ENCODE results near the gene UCP1.

The UCP1 gene, protein sequence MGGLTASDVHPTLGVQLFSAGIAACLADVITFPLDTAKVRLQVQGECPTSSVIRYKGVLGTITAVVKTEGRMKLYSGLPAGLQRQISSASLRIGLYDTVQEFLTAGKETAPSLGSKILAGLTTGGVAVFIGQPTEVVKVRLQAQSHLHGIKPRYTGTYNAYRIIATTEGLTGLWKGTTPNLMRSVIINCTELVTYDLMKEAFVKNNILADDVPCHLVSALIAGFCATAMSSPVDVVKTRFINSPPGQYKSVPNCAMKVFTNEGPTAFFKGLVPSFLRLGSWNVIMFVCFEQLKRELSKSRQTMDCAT

DNA sequence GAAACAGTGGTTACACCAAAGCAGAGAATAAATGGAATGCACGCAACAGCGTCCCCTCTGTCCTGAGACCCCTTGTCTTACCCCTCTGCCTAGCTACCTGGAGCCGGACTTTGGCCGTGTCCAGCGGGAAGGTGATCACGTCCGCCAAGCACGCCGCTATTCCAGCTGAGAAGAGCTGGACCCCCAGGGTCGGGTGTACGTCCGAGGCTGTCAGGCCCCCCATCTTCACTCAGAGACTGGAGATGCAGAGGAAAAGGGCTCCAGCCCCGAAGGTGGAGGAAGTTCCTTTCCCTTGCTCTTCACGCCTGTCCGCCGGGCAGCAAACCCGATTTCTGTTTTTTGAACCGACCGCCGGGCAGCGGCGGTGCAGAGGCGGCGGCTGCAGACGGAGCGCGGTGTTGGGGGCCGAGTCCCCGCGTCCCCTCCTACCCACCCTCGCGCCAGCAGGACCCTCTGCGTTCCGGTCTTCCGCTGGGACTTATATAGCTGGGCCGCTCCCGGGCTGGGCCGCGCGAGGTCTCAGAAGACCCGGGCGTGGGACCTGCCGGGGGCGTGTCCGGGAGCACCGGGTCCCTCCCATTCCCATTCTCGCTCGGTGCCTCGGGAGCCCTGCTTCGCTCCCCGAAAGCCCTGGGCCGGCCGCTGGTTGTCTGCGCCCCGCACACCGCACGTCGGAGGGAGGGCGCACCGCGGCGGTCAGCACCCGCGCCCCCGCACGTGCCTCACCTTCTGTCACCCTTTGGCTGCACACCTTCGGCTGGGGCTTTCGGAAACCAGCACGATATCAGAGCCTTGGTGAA lies at the start of gene UCP1:
Gene UCP1, minus strand, starts transcription at position 455 of the 800 bp plus-strand sequence. Its CDS starts 232 bp downstream, at position 223.
- POLR2A ChIA-PET: no interaction called here
- no peak for DNase-seq (ENCODE audit: extremely low spot score)
- CTCF ChIA-PET: interaction anchor here (1.0 to 1.4 kb wide), 2 partner anchors 16 to 208 kb away, joined by 3 to 4 read pairs; no protein-coding TSS in a partner anchor
- TF ChIP-seq, protein P1, sequence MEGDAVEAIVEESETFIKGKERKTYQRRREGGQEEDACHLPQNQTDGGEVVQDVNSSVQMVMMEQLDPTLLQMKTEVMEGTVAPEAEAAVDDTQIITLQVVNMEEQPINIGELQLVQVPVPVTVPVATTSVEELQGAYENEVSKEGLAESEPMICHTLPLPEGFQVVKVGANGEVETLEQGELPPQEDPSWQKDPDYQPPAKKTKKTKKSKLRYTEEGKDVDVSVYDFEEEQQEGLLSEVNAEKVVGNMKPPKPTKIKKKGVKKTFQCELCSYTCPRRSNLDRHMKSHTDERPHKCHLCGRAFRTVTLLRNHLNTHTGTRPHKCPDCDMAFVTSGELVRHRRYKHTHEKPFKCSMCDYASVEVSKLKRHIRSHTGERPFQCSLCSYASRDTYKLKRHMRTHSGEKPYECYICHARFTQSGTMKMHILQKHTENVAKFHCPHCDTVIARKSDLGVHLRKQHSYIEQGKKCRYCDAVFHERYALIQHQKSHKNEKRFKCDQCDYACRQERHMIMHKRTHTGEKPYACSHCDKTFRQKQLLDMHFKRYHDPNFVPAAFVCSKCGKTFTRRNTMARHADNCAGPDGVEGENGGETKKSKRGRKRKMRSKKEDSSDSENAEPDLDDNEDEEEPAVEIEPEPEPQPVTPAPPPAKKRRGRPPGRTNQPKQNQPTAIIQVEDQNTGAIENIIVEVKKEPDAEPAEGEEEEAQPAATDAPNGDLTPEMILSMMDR (IDR thresholded peaks at IDR 0.05; ENCODE audit: control extremely low read depth, extremely low read depth, low read depth, missing control alignments): no peak

- TF ChIP-seq, protein P1 (IDR thresholded peaks at IDR 0.05; ENCODE audit: control extremely low read depth, extremely low read depth, low read depth, missing control alignments): no peak
- CTCF ChIA-PET: interaction anchor here (2.3 kb wide), 1 partner anchor 10 kb away, joined by 6 read pairs; no protein-coding TSS in a partner anchor
- POLR2A ChIA-PET: no interaction called here
- no peak for DNase-seq (ENCODE audit: extremely low spot score)
Measured at GRCh38 chr4:140617499-140618248, 48.9 kb upstream of the UCP1 start.

DNA sequence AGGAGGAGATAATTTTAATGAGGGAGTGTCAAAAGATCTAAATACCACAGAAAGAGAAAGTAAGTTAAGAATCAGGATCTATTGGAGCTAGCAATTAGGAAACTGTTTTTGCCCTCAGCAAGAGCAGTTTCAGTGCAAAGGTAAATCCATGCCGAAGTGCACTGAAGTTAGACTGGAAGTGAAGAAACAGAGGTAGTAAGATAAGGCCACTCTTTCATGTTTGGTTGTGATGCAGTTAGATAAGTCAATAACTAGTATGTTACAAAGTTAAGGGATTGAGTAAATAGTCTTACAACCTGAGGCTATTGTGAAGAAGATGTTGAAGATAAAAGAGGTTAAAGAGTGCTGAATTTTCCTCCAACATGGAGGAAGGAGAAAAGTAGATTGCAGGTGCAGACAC lies 46.7 kb upstream of the UCP1 start:
- CTCF ChIA-PET: no interaction called here
- POLR2A ChIA-PET: no interaction called here

GRCh38 chr4:140612357-140612756 lies 43.6 kb upstream of the UCP1 start:
- ChIA-PET CTCF (interaction anchor here (6.3 kb wide), 1 partner anchor 253 kb away, joined by 65 read pairs; no protein-coding TSS in a partner anchor), POLR2A (no interaction called here)
- TF ChIP-seq, protein P1 (IDR thresholded peaks at IDR 0.05; ENCODE audit: control extremely low read depth, extremely low read depth, low read depth, missing control alignments): no peak
- DNase-seq (ENCODE audit: extremely low spot score): no peak

More for the DNA sequence above, 46.7 kb upstream of the UCP1 start:
- TF ChIP-seq, protein P1 (IDR thresholded peaks at IDR 0.05; ENCODE audit: control extremely low read depth, extremely low read depth, low read depth, missing control alignments): no peak
- no peak for DNase-seq (ENCODE audit: extremely low spot score)

- no peak for DNase-seq (ENCODE audit: extremely low spot score)
- TF ChIP-seq, protein P1 (IDR thresholded peaks at IDR 0.05; ENCODE audit: control extremely low read depth, extremely low read depth, low read depth, missing control alignments): no peak
- ChIA-PET POLR2A (no interaction called here), CTCF (interaction anchor here (6.3 kb wide), 1 partner anchor 252 kb away, joined by 65 read pairs; no protein-coding TSS in a partner anchor)
Measured at GRCh38 chr4:140611854-140612253, 43.1 kb upstream of the UCP1 start.
